GM18907 (cell line): ENCODE data around the gene GPM6B.

ENCODE experiments used
- ATAC-seq: cut with Tn5 transposase; IDR thresholded peaks from one replicate; pipeline ENCODE4 v1.9.1; 2021; ENCODE audit warnings: mild to moderate bottlenecking, moderate library complexity; ENCODE audit not compliant: unreplicated experiment

The GPM6B gene

GRCh38 chrX:13770013-13770535 is 46.8 kb downstream of the GPM6B start:
- no peak for ATAC-seq

GRCh38 chrX:13768939-13769338 is 48.0 kb downstream of the GPM6B start:
- ATAC-seq = no peak

- no peak for ATAC-seq
Measured at GRCh38 chrX:13764765-13765164, 52.1 kb downstream of the GPM6B start.

- ATAC-seq = no peak
Measured at GRCh38 chrX:13764281-13764680, 52.6 kb downstream of the GPM6B start.

- no peak for ATAC-seq
Measured at GRCh38 chrX:13763489-13763888, 53.4 kb downstream of the GPM6B start.

- ATAC-seq = peak; percentile 68
Measured at GRCh38 chrX:13761606-13762414, 55.1 kb downstream of the GPM6B start.

GRCh38 chrX:13760426-13760825 is 56.5 kb downstream of the GPM6B start:
- no peak for ATAC-seq

- ATAC-seq = peak; percentile 62
Measured at GRCh38 chrX:13759152-13759718, 57.7 kb downstream of the GPM6B start.

- ATAC-seq = no peak
Measured at GRCh38 chrX:13756381-13756780, 60.5 kb downstream of the GPM6B start.

- no peak for ATAC-seq
Measured at GRCh38 chrX:13755254-13755653, 61.6 kb downstream of the GPM6B start.

GRCh38 chrX:13754765-13755164 is 62.1 kb downstream of the GPM6B start:
- no peak for ATAC-seq

- ATAC-seq = peak; percentile 67
Measured at GRCh38 chrX:13752646-13753045, 64.2 kb downstream of the GPM6B start.

GRCh38 chrX:13752141-13752540 is 64.8 kb downstream of the GPM6B start:
- ATAC-seq = no peak

- ATAC-seq = peak; percentile 44
Measured at GRCh38 chrX:13750812-13751211, 66.1 kb downstream of the GPM6B start.

GRCh38 chrX:13750204-13750603 is 66.7 kb downstream of the GPM6B start:
- ATAC-seq = peak; percentile 40

GRCh38 chrX:13748486-13748885 is 68.4 kb downstream of the GPM6B start:
- no peak for ATAC-seq

GRCh38 chrX:13747836-13748235 is 69.1 kb downstream of the GPM6B start:
- no peak for ATAC-seq

GRCh38 chrX:13742397-13743176 is 74.3 kb downstream of the GPM6B start:
- ATAC-seq = peak; percentile 93

- ATAC-seq = no peak
Measured at GRCh38 chrX:13741695-13742094, 75.2 kb downstream of the GPM6B start.

GRCh38 chrX:13734278-13735172 is 82.4 kb downstream of the GPM6B start, which contains the start of the genes OFD1 and TRAPPC2:
Gene OFD1 (plus strand): TSS chrX:13734748. CDS start chrX:13735072, 324 bp downstream.
Gene TRAPPC2 (minus strand): TSS chrX:13734620. CDS start chrX:13719963, 14,657 bp downstream.
- ATAC-seq = peak; percentile 95
